ENCODE measurements around the gene MBNL3.

Gene MBNL3

DNA sequence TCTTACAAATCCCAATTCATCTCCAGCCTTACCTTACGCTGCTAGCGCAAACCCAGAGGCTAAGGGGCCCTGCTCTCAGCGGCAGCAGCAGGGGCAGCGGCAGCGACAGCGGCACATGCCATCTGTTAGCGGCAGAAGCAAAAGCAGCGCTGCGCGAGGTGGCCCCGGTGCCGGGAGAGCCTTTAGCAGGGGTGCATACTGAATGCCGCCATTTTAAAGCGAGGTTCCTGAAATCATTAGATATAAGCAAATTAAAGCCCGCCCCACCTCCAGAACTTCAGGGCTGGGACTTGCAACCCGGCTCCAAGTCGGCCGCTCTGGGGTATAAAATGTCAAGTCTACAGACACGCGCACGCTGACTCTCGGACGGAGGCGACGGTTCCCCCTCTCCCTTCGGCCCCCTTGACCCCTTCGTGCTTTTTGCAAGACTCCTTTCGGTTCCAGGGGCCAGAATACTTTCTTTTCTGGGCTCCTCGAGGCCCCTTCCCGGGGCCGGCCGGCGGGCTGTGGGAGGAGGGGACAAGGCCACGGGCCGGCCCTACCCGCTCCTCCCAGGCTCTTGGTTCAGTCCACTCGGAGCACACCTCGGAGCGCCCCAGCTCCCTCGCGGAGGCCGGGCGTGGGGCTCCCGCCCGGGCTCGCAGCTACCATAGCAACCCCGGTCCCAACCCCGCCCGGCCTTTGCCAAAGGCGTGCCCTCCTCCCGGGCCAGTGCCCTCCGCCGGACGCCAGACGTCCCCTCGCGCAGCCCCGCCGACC, at the start of gene MBNL3:
MBNL3 (minus strand) TSS at position 220 of the 759 bp plus-strand sequence. CDS start 49,427 bp downstream, outside the sequence.
- Histone ChIP-seq H3K9ac (ENCODE audit: low read depth in 1 of 2, low read length in 2 of 2) (peak within 1 kb of the TSS; percentile 54 to 65), H3K4me1 (ENCODE audit: control insufficient read depth in 1 of 2, insufficient read depth in 2 of 2, low read length in 2 of 2) (peaks cover 17 to 30% of the 10 kb centered on the region in 2 donors), H3K4me3 (ENCODE audit: low read depth in 1 of 2, low read length in 2 of 2) (peak within 1 kb of the TSS; percentile 79 to 81), H3K9me3 (ENCODE audit: control insufficient read depth in 1 of 2, low read length in 2 of 2) (no peaks in the 10 kb centered on the region), H3K36me3 (ENCODE audit: control insufficient read depth in 1 of 2, insufficient read depth in 2 of 2, low read length in 2 of 2) (no peaks in the 10 kb centered on the region), H3K27ac (ENCODE audit: low read depth, low read length) (peak within 1 kb of the TSS; percentile 62), H3K27me3 (ENCODE audit: control insufficient read depth in 1 of 2, insufficient read depth in 2 of 2, low read length in 2 of 2) (no peaks in the 10 kb centered on the region)

GRCh38 chrX:132533409-132533808, 44.6 kb upstream of the MBNL3 start:
- no peak overlapping the region for H3K9ac ChIP-seq (ENCODE audit: low read depth in 1 of 2, low read length in 2 of 2)
- no peak overlapping the region for H3K27ac ChIP-seq (ENCODE audit: low read depth, low read length)
- H3K36me3 ChIP-seq (ENCODE audit: control insufficient read depth in 1 of 2, insufficient read depth in 2 of 2, low read length in 2 of 2), result no peaks in the 10 kb centered on the region
- H3K4me1 ChIP-seq (ENCODE audit: control insufficient read depth in 1 of 2, insufficient read depth in 2 of 2, low read length in 2 of 2), result no peaks in the 10 kb centered on the region
- H3K9me3 ChIP-seq (ENCODE audit: control insufficient read depth in 1 of 2, low read length in 2 of 2), result no peaks in the 10 kb centered on the region
- no peak overlapping the region for H3K4me3 ChIP-seq (ENCODE audit: low read depth in 1 of 2, low read length in 2 of 2)
- no peaks in the 10 kb centered on the region for H3K27me3 ChIP-seq (ENCODE audit: control insufficient read depth in 1 of 2, insufficient read depth in 2 of 2, low read length in 2 of 2)

GRCh38 chrX:132532913-132533312, 44.1 kb upstream of the MBNL3 start:
- Histone ChIP-seq H3K27ac (ENCODE audit: low read depth, low read length) (no peak overlapping the region), H3K4me3 (ENCODE audit: low read depth in 1 of 2, low read length in 2 of 2) (no peak overlapping the region), H3K9ac (ENCODE audit: low read depth in 1 of 2, low read length in 2 of 2) (no peak overlapping the region), H3K9me3 (ENCODE audit: control insufficient read depth in 1 of 2, low read length in 2 of 2) (no peaks in the 10 kb centered on the region), H3K27me3 (ENCODE audit: control insufficient read depth in 1 of 2, insufficient read depth in 2 of 2, low read length in 2 of 2) (no peaks in the 10 kb centered on the region), H3K4me1 (ENCODE audit: control insufficient read depth in 1 of 2, insufficient read depth in 2 of 2, low read length in 2 of 2) (no peaks in the 10 kb centered on the region), H3K36me3 (ENCODE audit: control insufficient read depth in 1 of 2, insufficient read depth in 2 of 2, low read length in 2 of 2) (no peaks in the 10 kb centered on the region)

GRCh38 chrX:132532097-132532496, 43.3 kb upstream of the MBNL3 start:
- H3K9me3 ChIP-seq (ENCODE audit: control insufficient read depth in 1 of 2, low read length in 2 of 2), result no peaks in the 10 kb centered on the region
- H3K36me3 ChIP-seq (ENCODE audit: control insufficient read depth in 1 of 2, insufficient read depth in 2 of 2, low read length in 2 of 2), result no peaks in the 10 kb centered on the region
- no peaks in the 10 kb centered on the region for H3K27me3 ChIP-seq (ENCODE audit: control insufficient read depth in 1 of 2, insufficient read depth in 2 of 2, low read length in 2 of 2)
- H3K4me1 ChIP-seq (ENCODE audit: control insufficient read depth in 1 of 2, insufficient read depth in 2 of 2, low read length in 2 of 2), result no peaks in the 10 kb centered on the region
- H3K4me3 ChIP-seq (ENCODE audit: low read depth in 1 of 2, low read length in 2 of 2), result no peak overlapping the region
- H3K27ac ChIP-seq (ENCODE audit: low read depth, low read length), result no peak overlapping the region
- H3K9ac ChIP-seq (ENCODE audit: low read depth in 1 of 2, low read length in 2 of 2), result no peak overlapping the region

- no peaks in the 10 kb centered on the region for H3K27me3 ChIP-seq (ENCODE audit: control insufficient read depth in 1 of 2, insufficient read depth in 2 of 2, low read length in 2 of 2)
- H3K27ac ChIP-seq (ENCODE audit: low read depth, low read length), result no peak overlapping the region
- H3K36me3 ChIP-seq (ENCODE audit: control insufficient read depth in 1 of 2, insufficient read depth in 2 of 2, low read length in 2 of 2), result no peaks in the 10 kb centered on the region
- H3K4me1 ChIP-seq (ENCODE audit: control insufficient read depth in 1 of 2, insufficient read depth in 2 of 2, low read length in 2 of 2), result no peaks in the 10 kb centered on the region
- no peak overlapping the region for H3K9ac ChIP-seq (ENCODE audit: low read depth in 1 of 2, low read length in 2 of 2)
- no peak overlapping the region for H3K4me3 ChIP-seq (ENCODE audit: low read depth in 1 of 2, low read length in 2 of 2)
- H3K9me3 ChIP-seq (ENCODE audit: control insufficient read depth in 1 of 2, low read length in 2 of 2), result no peaks in the 10 kb centered on the region
These were observed 32.0 kb upstream of the MBNL3 start for GRCh38 chrX:132520792-132521191.

DNA sequence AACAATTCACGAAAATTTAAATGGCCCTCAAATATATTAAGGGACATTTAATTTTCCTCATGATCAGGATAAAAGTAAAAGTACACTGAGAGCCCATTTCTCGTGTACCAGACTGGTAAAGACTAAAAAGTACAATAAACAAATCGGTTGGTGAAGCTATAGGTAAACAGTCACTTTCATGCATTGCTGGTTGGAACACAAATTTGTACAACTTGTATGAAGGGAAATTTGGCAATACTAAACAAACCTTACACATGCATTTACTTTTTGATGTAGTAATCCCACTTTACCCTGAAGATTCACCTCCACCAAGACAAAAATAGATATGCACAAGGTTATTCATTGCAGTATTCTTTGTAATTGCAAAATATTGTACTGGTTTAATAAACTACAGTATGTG, 31.4 kb upstream of the MBNL3 start:
- H3K4me1 ChIP-seq (ENCODE audit: control insufficient read depth in 1 of 2, insufficient read depth in 2 of 2, low read length in 2 of 2), result no peaks in the 10 kb centered on the region
- H3K27me3 ChIP-seq (ENCODE audit: control insufficient read depth in 1 of 2, insufficient read depth in 2 of 2, low read length in 2 of 2), result no peaks in the 10 kb centered on the region
- H3K36me3 ChIP-seq (ENCODE audit: control insufficient read depth in 1 of 2, insufficient read depth in 2 of 2, low read length in 2 of 2), result no peaks in the 10 kb centered on the region
- no peak overlapping the region for H3K4me3 ChIP-seq (ENCODE audit: low read depth in 1 of 2, low read length in 2 of 2)
- H3K9me3 ChIP-seq (ENCODE audit: control insufficient read depth in 1 of 2, low read length in 2 of 2), result no peaks in the 10 kb centered on the region
- H3K9ac ChIP-seq (ENCODE audit: low read depth in 1 of 2, low read length in 2 of 2), result no peak overlapping the region
- no peak overlapping the region for H3K27ac ChIP-seq (ENCODE audit: low read depth, low read length)

GRCh38 chrX:132518401-132518800, 29.6 kb upstream of the MBNL3 start:
- Histone ChIP-seq H3K4me1 (ENCODE audit: control insufficient read depth in 1 of 2, insufficient read depth in 2 of 2, low read length in 2 of 2) (no peaks in the 10 kb centered on the region), H3K36me3 (ENCODE audit: control insufficient read depth in 1 of 2, insufficient read depth in 2 of 2, low read length in 2 of 2) (no peaks in the 10 kb centered on the region), H3K9ac (ENCODE audit: low read depth in 1 of 2, low read length in 2 of 2) (no peak overlapping the region), H3K9me3 (ENCODE audit: control insufficient read depth in 1 of 2, low read length in 2 of 2) (no peaks in the 10 kb centered on the region), H3K4me3 (ENCODE audit: low read depth in 1 of 2, low read length in 2 of 2) (no peak overlapping the region), H3K27me3 (ENCODE audit: control insufficient read depth in 1 of 2, insufficient read depth in 2 of 2, low read length in 2 of 2) (no peaks in the 10 kb centered on the region), H3K27ac (ENCODE audit: low read depth, low read length) (no peak overlapping the region)

- Histone ChIP-seq H3K9ac (ENCODE audit: low read depth in 1 of 2, low read length in 2 of 2) (no peak overlapping the region), H3K4me3 (ENCODE audit: low read depth in 1 of 2, low read length in 2 of 2) (no peak overlapping the region), H3K9me3 (ENCODE audit: control insufficient read depth in 1 of 2, low read length in 2 of 2) (no peaks in the 10 kb centered on the region), H3K36me3 (ENCODE audit: control insufficient read depth in 1 of 2, insufficient read depth in 2 of 2, low read length in 2 of 2) (no peaks in the 10 kb centered on the region), H3K27me3 (ENCODE audit: control insufficient read depth in 1 of 2, insufficient read depth in 2 of 2, low read length in 2 of 2) (no peaks in the 10 kb centered on the region), H3K4me1 (ENCODE audit: control insufficient read depth in 1 of 2, insufficient read depth in 2 of 2, low read length in 2 of 2) (peaks cover 4 to 6% of the 10 kb centered on the region in 2 donors), H3K27ac (ENCODE audit: low read depth, low read length) (no peak overlapping the region)
These were observed 20.0 kb upstream of the MBNL3 start for GRCh38 chrX:132508834-132509233.

- Histone ChIP-seq H3K9me3 (ENCODE audit: control insufficient read depth in 1 of 2, low read length in 2 of 2) (no peaks in the 10 kb centered on the region), H3K9ac (ENCODE audit: low read depth in 1 of 2, low read length in 2 of 2) (no peak overlapping the region), H3K4me3 (ENCODE audit: low read depth in 1 of 2, low read length in 2 of 2) (no peak overlapping the region), H3K27me3 (ENCODE audit: control insufficient read depth in 1 of 2, insufficient read depth in 2 of 2, low read length in 2 of 2) (no peaks in the 10 kb centered on the region), H3K36me3 (ENCODE audit: control insufficient read depth in 1 of 2, insufficient read depth in 2 of 2, low read length in 2 of 2) (no peaks in the 10 kb centered on the region), H3K4me1 (ENCODE audit: control insufficient read depth in 1 of 2, insufficient read depth in 2 of 2, low read length in 2 of 2) (peaks cover 4 to 6% of the 10 kb centered on the region in 2 donors), H3K27ac (ENCODE audit: low read depth, low read length) (no peak overlapping the region)
These were observed 16.3 kb upstream of the MBNL3 start for GRCh38 chrX:132505116-132505515.

DNA sequence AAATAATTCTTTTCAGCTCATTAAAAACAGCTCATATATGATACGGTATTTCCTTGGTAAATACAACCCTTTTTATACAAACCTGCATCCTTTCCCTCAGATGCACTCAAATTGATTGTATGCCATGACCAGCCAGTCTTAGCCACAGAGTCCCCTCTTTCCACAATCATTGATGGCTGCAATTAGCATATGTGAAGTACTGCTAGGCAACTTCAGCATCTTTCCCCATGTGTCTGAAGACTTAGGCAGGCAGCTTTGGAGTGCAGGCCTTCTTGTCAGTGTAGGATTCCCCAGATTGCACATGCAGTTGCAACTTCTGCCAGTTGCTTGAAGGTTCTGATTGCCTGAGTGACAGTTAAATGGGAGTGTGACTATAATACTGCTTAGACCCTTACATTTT, 15.6 kb upstream of the MBNL3 start:
- Histone ChIP-seq H3K27me3 (ENCODE audit: control insufficient read depth in 1 of 2, insufficient read depth in 2 of 2, low read length in 2 of 2) (no peaks in the 10 kb centered on the region), H3K36me3 (ENCODE audit: control insufficient read depth in 1 of 2, insufficient read depth in 2 of 2, low read length in 2 of 2) (no peaks in the 10 kb centered on the region), H3K4me3 (ENCODE audit: low read depth in 1 of 2, low read length in 2 of 2) (no peak overlapping the region), H3K4me1 (ENCODE audit: control insufficient read depth in 1 of 2, insufficient read depth in 2 of 2, low read length in 2 of 2) (peaks cover 4 to 6% of the 10 kb centered on the region in 2 donors), H3K9ac (ENCODE audit: low read depth in 1 of 2, low read length in 2 of 2) (no peak overlapping the region), H3K27ac (ENCODE audit: low read depth, low read length) (no peak overlapping the region), H3K9me3 (ENCODE audit: control insufficient read depth in 1 of 2, low read length in 2 of 2) (no peaks in the 10 kb centered on the region)
